Esophagus squamous epithelium (tissue), 4 donors: ENCODE data around the gene KLHL40.

Experiments
- POLR2A ChIP-seq, 4 donors: fragments of 450-650 bp; IDR thresholded peaks; one replicate each; pipeline ENCODE4 v1.6.1; 2017; ENCODE audit warnings: antibody characterized with exemption in 4 of 4, mild to moderate bottlenecking in 4 of 4, moderate library complexity in 3 of 4
- TF ChIP-seq, protein P1 (sequence below), 6 experiments: fragments of 450-650 bp in 4 of 6; fragments of 200-600 bp in 2 of 6; sonication (generic) in 2 of 6; IDR thresholded peaks; one replicate each; pipeline ENCODE4 v1.5.1; 2016 to 2019; ENCODE audit warnings: antibody characterized with exemption in 6 of 6, mild to moderate bottlenecking in 4 of 6, moderate library complexity in 4 of 6

DNA sequence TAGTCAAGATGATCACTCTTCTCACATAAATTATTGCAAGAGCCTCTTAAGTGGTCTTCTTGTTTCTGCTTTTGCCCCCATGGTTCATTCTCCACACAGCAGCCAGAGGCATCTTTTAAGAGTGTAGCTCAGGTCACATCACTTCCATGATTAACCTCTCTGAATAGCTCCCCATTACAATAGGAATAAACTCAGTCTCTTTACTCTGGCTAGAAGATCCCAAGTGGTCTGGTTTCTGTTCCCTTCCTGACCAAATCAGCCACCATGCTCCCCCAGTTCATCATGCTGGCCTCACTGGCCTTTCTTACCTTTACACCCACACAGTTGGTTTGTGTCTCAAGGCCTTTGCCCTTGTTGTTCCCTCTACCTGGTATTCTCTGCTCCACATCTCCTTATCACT is 9.0 kb downstream of the KLHL40 start:
- TF ChIP-seq, protein P1, sequence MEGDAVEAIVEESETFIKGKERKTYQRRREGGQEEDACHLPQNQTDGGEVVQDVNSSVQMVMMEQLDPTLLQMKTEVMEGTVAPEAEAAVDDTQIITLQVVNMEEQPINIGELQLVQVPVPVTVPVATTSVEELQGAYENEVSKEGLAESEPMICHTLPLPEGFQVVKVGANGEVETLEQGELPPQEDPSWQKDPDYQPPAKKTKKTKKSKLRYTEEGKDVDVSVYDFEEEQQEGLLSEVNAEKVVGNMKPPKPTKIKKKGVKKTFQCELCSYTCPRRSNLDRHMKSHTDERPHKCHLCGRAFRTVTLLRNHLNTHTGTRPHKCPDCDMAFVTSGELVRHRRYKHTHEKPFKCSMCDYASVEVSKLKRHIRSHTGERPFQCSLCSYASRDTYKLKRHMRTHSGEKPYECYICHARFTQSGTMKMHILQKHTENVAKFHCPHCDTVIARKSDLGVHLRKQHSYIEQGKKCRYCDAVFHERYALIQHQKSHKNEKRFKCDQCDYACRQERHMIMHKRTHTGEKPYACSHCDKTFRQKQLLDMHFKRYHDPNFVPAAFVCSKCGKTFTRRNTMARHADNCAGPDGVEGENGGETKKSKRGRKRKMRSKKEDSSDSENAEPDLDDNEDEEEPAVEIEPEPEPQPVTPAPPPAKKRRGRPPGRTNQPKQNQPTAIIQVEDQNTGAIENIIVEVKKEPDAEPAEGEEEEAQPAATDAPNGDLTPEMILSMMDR (IDR thresholded peaks at IDR 0.05), result no peak
- no peak for TF ChIP-seq POLR2A (IDR thresholded peaks at IDR 0.05)
